Central memory CD8-positive, alpha-beta T cell (primary cell): ENCODE data around the gene AFF3.

Experiments used
- ATAC-seq: fragments of 150-1000 bp; cut with Tn5 transposase; replicated peaks from 2 replicates; pipeline ENCODE4 v1.10.0; 2022; ENCODE audit warnings: mild to moderate bottlenecking, moderate FRiP score, moderate number of reproducible peaks; ENCODE audit not compliant: poor library complexity, severe bottlenecking; ENCODE audit errors: extremely low read depth
- DNase-seq, 2 donors: peaks; one replicate each; pipeline ENCODE4 v3.0.0; 2021; ENCODE audit warnings: low spot score in 2 of 2
- H3K27ac Mint-ChIP-seq: one replicate; pipeline ENCODE4 v1.8.0; 2022; ENCODE audit warnings: low read depth, mild to moderate bottlenecking, moderate library complexity, mixed read lengths
- H3K27me3 Mint-ChIP-seq: one replicate; pipeline ENCODE4 v1.8.0; 2022; ENCODE audit warnings: mixed read lengths
- H3K36me3 Mint-ChIP-seq: one replicate; pipeline ENCODE4 v1.8.0; 2022; ENCODE audit warnings: mild to moderate bottlenecking, moderate library complexity, mixed read lengths; ENCODE audit not compliant: insufficient read depth
- H3K4me1 Mint-ChIP-seq: one replicate; pipeline ENCODE4 v1.8.0; 2022; ENCODE audit warnings: mixed read lengths
- H3K4me3 Mint-ChIP-seq: one replicate; pipeline ENCODE4 v1.8.0; 2022; ENCODE audit warnings: mild to moderate bottlenecking, moderate library complexity, mixed read lengths
- H3K9me3 Mint-ChIP-seq: one replicate; pipeline ENCODE4 v1.8.0; 2022; ENCODE audit warnings: mixed read lengths

Gene AFF3

GRCh38 chr2:100053087-100053885 is 89.1 kb downstream of the AFF3 start:
- H3K4me1 Mint-ChIP-seq = no peaks in the 10 kb centered on the region
- H3K27ac Mint-ChIP-seq = no peak overlapping the region
- no peak overlapping the region for H3K4me3 Mint-ChIP-seq
- no peak for DNase-seq
- ATAC-seq = no peak
- H3K9me3 Mint-ChIP-seq = no peaks in the 10 kb centered on the region
- peaks cover 2% of the 10 kb centered on the region for H3K36me3 Mint-ChIP-seq
- H3K27me3 Mint-ChIP-seq = no peaks in the 10 kb centered on the region

- Mint-ChIP-seq H3K27me3 (no peaks in the 10 kb centered on the region), H3K4me1 (no peaks in the 10 kb centered on the region), H3K4me3 (no peak overlapping the region), H3K36me3 (peaks cover 2% of the 10 kb centered on the region), H3K9me3 (no peaks in the 10 kb centered on the region), H3K27ac (no peak overlapping the region)
- ATAC-seq = no peak
- DNase-seq = no peak
Observed at GRCh38 chr2:100052650-100053049, 89.7 kb downstream of the AFF3 start.

DNA sequence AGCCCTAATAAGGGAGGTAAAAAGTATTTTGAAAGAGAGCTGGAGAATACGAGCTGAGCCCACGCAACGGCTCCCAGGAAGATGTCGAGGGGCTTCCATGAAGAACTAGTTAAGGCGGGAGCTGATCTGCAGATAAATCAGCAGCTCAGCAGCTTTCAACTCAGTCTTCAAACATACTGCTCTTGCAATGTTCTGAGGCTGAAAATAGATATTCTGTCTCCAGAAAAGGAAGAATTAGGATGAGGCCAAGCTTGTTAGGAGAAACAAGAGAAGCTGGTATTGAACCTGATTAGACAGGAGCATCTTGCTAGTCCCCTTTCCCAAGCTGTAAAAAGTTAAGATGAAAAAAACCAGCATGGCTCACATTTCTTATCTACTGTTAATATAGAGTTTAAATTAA is 91.1 kb downstream of the AFF3 start:
- Mint-ChIP-seq H3K9me3 (no peaks in the 10 kb centered on the region), H3K36me3 (peaks cover 2% of the 10 kb centered on the region), H3K4me3 (no peak overlapping the region), H3K4me1 (no peaks in the 10 kb centered on the region), H3K27me3 (no peaks in the 10 kb centered on the region), H3K27ac (no peak overlapping the region)
- DNase-seq (no peak), ATAC-seq (no peak)

GRCh38 chr2:100050685-100051084 is 91.7 kb downstream of the AFF3 start:
- Mint-ChIP-seq H3K4me1 (no peaks in the 10 kb centered on the region), H3K36me3 (peaks cover 2% of the 10 kb centered on the region), H3K9me3 (no peaks in the 10 kb centered on the region), H3K4me3 (no peak overlapping the region), H3K27ac (no peak overlapping the region), H3K27me3 (no peaks in the 10 kb centered on the region)
- no peak for DNase-seq
- no peak for ATAC-seq

DNA sequence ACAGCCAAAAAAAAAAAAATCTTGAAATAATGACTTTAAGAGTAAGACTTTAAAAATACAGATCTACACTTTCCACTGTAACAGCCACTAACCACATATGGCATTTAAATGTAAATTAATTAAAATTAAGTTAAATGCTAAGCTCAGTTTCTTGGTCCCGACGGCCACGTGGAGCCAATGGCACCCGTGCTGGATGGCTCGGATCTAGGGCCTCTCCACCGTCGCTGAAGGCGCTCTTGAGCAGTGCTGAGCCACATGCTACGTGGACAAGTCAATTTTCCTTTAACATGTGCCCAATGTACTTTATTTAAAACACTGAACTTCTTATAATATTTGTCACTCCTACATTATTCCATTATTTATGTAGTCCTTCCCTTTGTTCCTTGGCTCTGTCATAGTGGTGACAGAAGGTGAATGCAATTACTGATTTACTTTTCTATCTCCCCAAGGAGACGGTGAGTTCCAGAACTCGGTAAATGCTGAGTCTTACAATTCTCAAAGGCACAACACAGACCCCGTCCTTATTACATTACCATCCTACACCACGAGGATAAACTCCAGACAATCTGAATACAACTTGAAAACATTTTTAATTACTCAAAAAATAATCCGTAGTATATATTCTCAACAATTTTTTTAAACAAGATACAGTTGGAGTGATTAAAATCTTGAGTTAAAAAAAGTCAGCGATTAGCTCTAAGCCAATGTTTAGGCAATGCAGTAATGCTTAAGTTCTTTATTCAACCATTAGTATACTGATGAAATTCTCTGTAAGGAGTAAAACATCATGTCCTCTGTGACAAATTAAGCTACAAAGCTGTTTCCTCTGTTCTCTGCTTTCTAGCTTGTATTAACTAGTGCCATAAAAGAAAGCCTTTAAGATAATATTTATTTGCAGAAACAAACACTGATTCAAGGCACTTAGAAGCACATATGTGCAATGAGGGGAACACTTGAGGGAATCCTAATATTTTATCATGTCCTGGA is 95.1 kb downstream of the AFF3 start:
- Mint-ChIP-seq H3K36me3 (no peaks in the 10 kb centered on the region), H3K27ac (no peak overlapping the region), H3K4me1 (no peaks in the 10 kb centered on the region), H3K4me3 (no peak overlapping the region), H3K27me3 (no peaks in the 10 kb centered on the region), H3K9me3 (no peaks in the 10 kb centered on the region)
- ATAC-seq (no peak), DNase-seq (no peak)

DNA sequence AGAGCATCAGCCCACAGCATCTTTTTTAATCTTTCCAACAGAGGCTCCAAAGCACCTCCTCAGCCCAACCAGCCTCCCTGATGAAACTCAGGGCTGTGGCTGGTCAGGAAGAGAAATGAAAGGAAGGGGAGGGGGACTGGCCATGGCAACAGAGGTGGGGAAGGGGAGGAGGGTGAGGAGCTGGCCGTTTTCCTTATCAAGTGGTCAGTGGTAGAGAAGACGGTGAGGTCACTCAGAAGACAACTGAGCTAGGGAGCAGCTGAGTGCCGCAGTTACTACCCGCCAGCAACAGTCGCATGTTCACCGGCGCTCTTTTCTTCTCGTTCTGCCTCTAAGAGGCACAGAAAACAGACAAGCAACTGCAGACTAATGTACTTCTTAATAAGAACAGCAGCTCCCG is 97.4 kb downstream of the AFF3 start:
- H3K27me3 Mint-ChIP-seq = no peaks in the 10 kb centered on the region
- ATAC-seq (no peak), DNase-seq (no peak)
- no peak overlapping the region for H3K27ac Mint-ChIP-seq
- no peaks in the 10 kb centered on the region for H3K36me3 Mint-ChIP-seq
- H3K4me3 Mint-ChIP-seq = no peak overlapping the region
- no peaks in the 10 kb centered on the region for H3K9me3 Mint-ChIP-seq
- H3K4me1 Mint-ChIP-seq = no peaks in the 10 kb centered on the region

DNA sequence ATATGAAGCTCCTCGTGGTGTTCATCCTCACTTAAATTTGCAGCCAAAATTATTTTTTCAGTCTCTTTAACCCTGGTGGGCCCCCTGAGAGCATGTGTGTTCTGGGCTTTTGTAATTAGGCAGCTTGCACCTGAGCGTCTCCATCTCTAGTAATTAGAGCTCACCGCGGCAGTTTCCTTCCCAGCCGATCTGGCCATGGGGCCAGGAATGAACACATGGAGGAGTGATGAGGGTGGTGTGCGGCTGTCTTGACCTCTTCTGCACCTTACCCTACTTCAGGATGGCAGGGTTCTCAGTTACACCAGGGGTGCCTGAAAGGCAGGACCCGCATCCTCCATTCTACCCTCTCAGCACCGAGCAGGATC is 98.5 kb downstream of the AFF3 start:
- H3K9me3 Mint-ChIP-seq = no peaks in the 10 kb centered on the region
- no peaks in the 10 kb centered on the region for H3K36me3 Mint-ChIP-seq
- H3K4me3 Mint-ChIP-seq = no peak overlapping the region
- DNase-seq = no peak
- no peaks in the 10 kb centered on the region for H3K27me3 Mint-ChIP-seq
- ATAC-seq = no peak
- H3K27ac Mint-ChIP-seq = no peak overlapping the region
- H3K4me1 Mint-ChIP-seq = no peaks in the 10 kb centered on the region

GRCh38 chr2:100043081-100043890 is 99.1 kb downstream of the AFF3 start:
- Mint-ChIP-seq H3K27me3 (no peaks in the 10 kb centered on the region), H3K4me1 (no peaks in the 10 kb centered on the region), H3K27ac (no peak overlapping the region), H3K36me3 (no peaks in the 10 kb centered on the region), H3K9me3 (no peaks in the 10 kb centered on the region), H3K4me3 (no peak overlapping the region)
- ATAC-seq (no peak), DNase-seq (no peak)

DNA sequence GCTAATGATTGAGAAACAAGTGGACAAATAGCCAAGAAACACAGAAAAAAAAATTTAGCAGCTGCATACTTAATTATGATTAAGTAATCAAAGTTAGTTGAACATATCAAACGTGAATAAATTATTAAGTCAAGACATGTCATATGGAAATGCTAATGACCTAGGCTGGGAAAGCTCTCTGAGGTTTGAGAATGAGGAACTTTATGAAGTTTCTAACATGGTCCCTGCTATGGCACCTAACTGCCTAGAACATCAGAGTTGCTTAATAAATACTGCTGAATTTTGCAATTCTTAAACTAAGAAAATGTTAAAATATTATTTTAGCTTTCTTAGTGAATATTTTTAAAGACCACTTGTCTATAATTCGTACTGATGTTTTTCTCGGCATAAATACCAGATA is 99.8 kb downstream of the AFF3 start:
- H3K27me3 Mint-ChIP-seq = no peaks in the 10 kb centered on the region
- H3K4me3 Mint-ChIP-seq = no peak overlapping the region
- H3K4me1 Mint-ChIP-seq = no peaks in the 10 kb centered on the region
- H3K36me3 Mint-ChIP-seq = no peaks in the 10 kb centered on the region
- no peak for ATAC-seq
- no peak for DNase-seq
- no peak overlapping the region for H3K27ac Mint-ChIP-seq
- H3K9me3 Mint-ChIP-seq = no peaks in the 10 kb centered on the region

GRCh38 chr2:100041946-100042345 is 100.4 kb downstream of the AFF3 start:
- H3K27ac Mint-ChIP-seq = no peak overlapping the region
- no peak for ATAC-seq
- DNase-seq = no peak
- no peaks in the 10 kb centered on the region for H3K9me3 Mint-ChIP-seq
- H3K4me1 Mint-ChIP-seq = no peaks in the 10 kb centered on the region
- H3K4me3 Mint-ChIP-seq = no peak overlapping the region
- no peaks in the 10 kb centered on the region for H3K36me3 Mint-ChIP-seq
- no peaks in the 10 kb centered on the region for H3K27me3 Mint-ChIP-seq

DNA sequence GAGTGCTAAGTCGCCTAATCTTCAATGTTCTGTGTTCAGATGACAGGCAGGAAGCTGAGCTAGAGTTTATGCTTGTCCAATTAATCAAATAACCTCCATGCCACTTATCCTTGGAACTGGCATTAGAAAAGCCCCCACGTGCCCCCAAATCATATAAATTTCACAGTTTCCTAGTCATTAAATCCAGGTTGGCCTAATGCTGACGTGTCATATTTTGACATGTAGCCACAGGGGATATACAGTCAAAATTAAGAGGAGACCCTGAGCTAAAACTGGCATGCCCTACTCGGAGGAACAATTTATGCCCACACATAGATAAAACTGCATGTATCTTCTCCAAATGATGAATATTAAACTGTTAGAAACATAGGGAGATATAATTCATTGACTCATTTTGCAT is 101.0 kb downstream of the AFF3 start:
- Mint-ChIP-seq H3K4me3 (no peak overlapping the region), H3K36me3 (no peaks in the 10 kb centered on the region), H3K27me3 (no peaks in the 10 kb centered on the region), H3K4me1 (no peaks in the 10 kb centered on the region), H3K9me3 (no peaks in the 10 kb centered on the region), H3K27ac (no peak overlapping the region)
- ATAC-seq (no peak), DNase-seq (no peak)

- Mint-ChIP-seq H3K4me3 (no peak overlapping the region), H3K27ac (no peak overlapping the region), H3K4me1 (no peaks in the 10 kb centered on the region), H3K9me3 (no peaks in the 10 kb centered on the region), H3K27me3 (no peaks in the 10 kb centered on the region), H3K36me3 (no peaks in the 10 kb centered on the region)
- ATAC-seq (no peak), DNase-seq (no peak)
Observed at GRCh38 chr2:100040906-100041305, 101.5 kb downstream of the AFF3 start.
